ENCODE data around the gene DOC2A.

DNA sequence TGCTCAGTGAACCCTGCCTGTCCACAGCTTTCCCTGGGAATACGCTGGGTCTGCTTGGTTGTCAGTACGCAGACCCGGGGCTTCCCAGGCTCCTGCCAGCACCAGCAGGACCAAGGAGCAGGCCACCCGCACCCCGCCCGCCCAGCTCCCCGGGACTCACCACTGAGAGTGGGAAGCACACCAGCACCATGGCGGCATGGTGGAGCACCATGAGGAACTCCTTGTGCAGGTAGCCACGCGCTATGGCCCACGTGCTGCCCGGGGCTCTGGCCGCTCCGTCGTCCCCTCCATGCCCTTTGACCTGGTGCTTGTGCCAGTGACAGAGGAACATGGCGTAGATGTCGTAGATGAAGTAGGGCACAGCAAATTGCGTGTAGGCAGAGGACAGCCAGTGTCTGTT is 15.6 kb upstream of the DOC2A start:
- TF ChIP-seq, protein P1, sequence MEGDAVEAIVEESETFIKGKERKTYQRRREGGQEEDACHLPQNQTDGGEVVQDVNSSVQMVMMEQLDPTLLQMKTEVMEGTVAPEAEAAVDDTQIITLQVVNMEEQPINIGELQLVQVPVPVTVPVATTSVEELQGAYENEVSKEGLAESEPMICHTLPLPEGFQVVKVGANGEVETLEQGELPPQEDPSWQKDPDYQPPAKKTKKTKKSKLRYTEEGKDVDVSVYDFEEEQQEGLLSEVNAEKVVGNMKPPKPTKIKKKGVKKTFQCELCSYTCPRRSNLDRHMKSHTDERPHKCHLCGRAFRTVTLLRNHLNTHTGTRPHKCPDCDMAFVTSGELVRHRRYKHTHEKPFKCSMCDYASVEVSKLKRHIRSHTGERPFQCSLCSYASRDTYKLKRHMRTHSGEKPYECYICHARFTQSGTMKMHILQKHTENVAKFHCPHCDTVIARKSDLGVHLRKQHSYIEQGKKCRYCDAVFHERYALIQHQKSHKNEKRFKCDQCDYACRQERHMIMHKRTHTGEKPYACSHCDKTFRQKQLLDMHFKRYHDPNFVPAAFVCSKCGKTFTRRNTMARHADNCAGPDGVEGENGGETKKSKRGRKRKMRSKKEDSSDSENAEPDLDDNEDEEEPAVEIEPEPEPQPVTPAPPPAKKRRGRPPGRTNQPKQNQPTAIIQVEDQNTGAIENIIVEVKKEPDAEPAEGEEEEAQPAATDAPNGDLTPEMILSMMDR (IDR thresholded peaks at IDR 0.05; ENCODE audit: extremely low read depth in 1 of 2, insufficient read depth in 1 of 2, low read depth in 1 of 2, low read length in 2 of 2), result no peak
- TF ChIP-seq EZH2 (IDR thresholded peaks at IDR 0.05; ENCODE audit: borderline replicate concordance, low read depth, low read length, severe bottlenecking), result no peak
- TF ChIP-seq POLR2AphosphoS5 (IDR thresholded peaks at IDR 0.05; ENCODE audit: insufficient read depth, low read depth, low read length), result no peak
- no peak for TF ChIP-seq POLR2A (IDR thresholded peaks at IDR 0.05; ENCODE audit: low read depth, low read length)
- no peak for TF ChIP-seq FOS (IDR thresholded peaks at IDR 0.05; ENCODE audit: borderline replicate concordance, insufficient read depth, low read length)

Data from endothelial cell of umbilical vein (primary cell).